Kidney epithelial cell (primary cell): ENCODE measurements around the gene INO80. TPM values are rescaled to one million over a fixed set of nuclear protein-coding genes. Genes with fewer than 3 reads are reported as not detected.
"Not testable (repeated sequence)": the region's sequence is repeated elsewhere in the genome, so short reads cannot be mapped to it uniquely, and the experiment has no call there.

ENCODE experiments used
- DNase-seq: peaks from one replicate; pipeline ENCODE4 v3.0.0-alpha.2; 2010; ENCODE audit warnings: low read depth
- H3K27me3 ChIP-seq: 2 replicates; pipeline ENCODE4 v1.6.0; 2011; ENCODE audit warnings: low read length; ENCODE audit not compliant: control insufficient read depth, insufficient read depth
- H3K36me3 ChIP-seq: 2 replicates; pipeline ENCODE4 v1.5.1; 2011; ENCODE audit warnings: low read length; ENCODE audit not compliant: control insufficient read depth, insufficient read depth
- H3K4me3 ChIP-seq: 2 replicates; pipeline ENCODE4 v1.5.1; 2011; ENCODE audit warnings: low read depth, mild to moderate bottlenecking, control low read depth, low read length
- CTCF ChIP-seq: IDR thresholded peaks from 2 replicates; pipeline ENCODE4 v1.5.1; 2011; ENCODE audit warnings: mild to moderate bottlenecking, moderate library complexity, low read length, control low read depth, inconsistent platforms; ENCODE audit not compliant: insufficient read depth, poor library complexity, severe bottlenecking
- total RNA-seq: library from RNA; depleted of rRNA; stranded (reverse); fragments of >200 nt; gene quantifications from 2 replicates; pipeline ENCODE4 v1.2.3, GENCODE V29; 2015

The INO80 gene
- total RNA-seq, 1 donor from 2014 or later = 26.7 TPM

- TF ChIP-seq CTCF = no peak
- no peak overlapping the region for H3K4me3 ChIP-seq
- no peaks in the 10 kb centered on the region for H3K27me3 ChIP-seq
- H3K36me3 ChIP-seq = peaks cover 1% of the 10 kb centered on the region
- peak; percentile 9 for DNase-seq
These were observed 36.4 kb downstream of the INO80 start for GRCh38 chr15:41079717-41080116.

- H3K4me3 ChIP-seq, H3K27me3 ChIP-seq, DNase-seq, H3K36me3 ChIP-seq: not testable (repeated sequence)
These were observed 37.2 kb downstream of the INO80 start for GRCh38 chr15:41078879-41079278.

GRCh38 chr15:41078125-41078524 lies 38.0 kb downstream of the INO80 start:
- no peak overlapping the region for H3K4me3 ChIP-seq

GRCh38 chr15:41073028-41073427 lies 43.1 kb downstream of the INO80 start:
- Histone ChIP-seq H3K4me3 (no peak overlapping the region), H3K27me3 (no peaks in the 10 kb centered on the region), H3K36me3 (no peaks in the 10 kb centered on the region)
- no peak for DNase-seq
- TF ChIP-seq CTCF = no peak

More at GRCh38 chr15:41078125-41078524, 38.0 kb downstream of the INO80 start:
- Histone ChIP-seq H3K36me3 (peaks cover 1% of the 10 kb centered on the region), H3K27me3 (no peaks in the 10 kb centered on the region)
- no peak for TF ChIP-seq CTCF
- no peak for DNase-seq

DNA sequence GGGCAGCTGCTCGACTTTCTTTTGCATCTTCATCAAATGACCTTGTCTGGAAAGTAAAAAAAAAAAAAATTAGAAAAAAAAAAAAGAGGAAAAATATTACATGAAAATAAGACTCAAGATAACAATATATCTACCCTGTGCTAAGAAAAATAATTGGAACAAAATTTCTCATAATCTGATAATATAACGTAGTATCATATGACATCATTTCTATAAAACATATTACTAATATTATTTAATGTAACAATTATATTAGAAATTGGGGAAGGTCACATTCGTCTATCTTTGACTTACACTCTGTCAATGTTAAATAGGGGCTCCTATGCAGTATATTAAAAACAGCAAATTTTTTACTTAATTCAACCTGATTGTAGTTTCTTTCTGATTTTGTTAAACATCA lies 44.1 kb downstream of the INO80 start:
- TF ChIP-seq CTCF = no peak
- Histone ChIP-seq H3K4me3 (no peak overlapping the region), H3K36me3 (no peaks in the 10 kb centered on the region), H3K27me3 (no peaks in the 10 kb centered on the region)
- no peak for DNase-seq

DNA sequence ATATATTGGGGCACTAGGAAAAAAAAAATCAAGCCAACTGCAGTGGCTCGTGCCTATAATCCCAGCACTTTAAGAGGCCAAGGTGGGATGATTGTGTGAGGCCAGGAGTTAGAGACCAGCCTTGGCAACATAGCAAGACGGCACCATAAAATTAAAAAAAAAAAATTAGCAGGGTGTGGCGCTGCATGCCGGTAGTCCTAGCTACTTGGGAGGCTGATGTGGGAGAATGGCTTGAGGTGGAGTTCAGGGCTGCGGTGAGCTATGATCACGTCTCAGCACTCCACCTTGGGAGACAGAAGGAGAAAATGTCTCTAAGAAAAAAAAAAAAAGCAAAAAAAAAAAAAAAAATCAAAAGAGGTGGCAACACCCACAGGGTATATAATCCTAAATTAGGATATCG lies 49.6 kb downstream of the INO80 start:
- no peaks in the 10 kb centered on the region for H3K36me3 ChIP-seq
- DNase-seq = no peak
- no peak for TF ChIP-seq CTCF
- H3K4me3 ChIP-seq = no peak overlapping the region
- no peaks in the 10 kb centered on the region for H3K27me3 ChIP-seq

DNA sequence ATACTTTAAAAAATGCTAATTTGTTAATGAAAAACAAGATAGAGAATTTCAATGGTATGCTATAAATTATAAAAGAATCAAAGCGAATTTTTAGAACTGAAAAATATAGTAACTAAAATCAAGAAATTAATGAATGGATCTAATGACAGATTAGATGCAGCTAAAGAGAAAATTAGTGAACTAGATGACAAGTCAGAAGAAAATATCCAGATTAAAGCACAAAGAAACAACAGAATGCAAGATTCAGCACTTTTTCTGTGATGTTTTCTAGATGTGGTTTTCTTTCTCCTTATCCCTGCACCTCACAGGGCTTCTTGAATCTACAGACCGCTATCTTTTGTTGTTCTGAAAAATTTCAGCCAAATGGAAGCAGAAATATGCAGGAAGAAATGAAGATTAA lies 54.4 kb downstream of the INO80 start:
- Histone ChIP-seq H3K36me3 (no peaks in the 10 kb centered on the region), H3K4me3 (no peak overlapping the region), H3K27me3 (no peaks in the 10 kb centered on the region)
- TF ChIP-seq CTCF = no peak
- no peak for DNase-seq
